Liver (tissue), 9 donors: ENCODE data around the gene NARS2. TPM values are rescaled to one million over a fixed set of nuclear protein-coding genes. Genes with fewer than 3 reads are reported as not detected.

Experiments
- DNase-seq: peaks from one replicate; pipeline ENCODE4 v3.0.0-alpha.2; 2017; ENCODE audit warnings: low spot score
- H3K27ac ChIP-seq, 2 donors: one replicate each; pipeline ENCODE4 v1.7.0; 2013; ENCODE audit warnings: inconsistent platforms in 2 of 2, low read length in 2 of 2, control low read depth in 1 of 2, low read depth in 1 of 2, mild to moderate bottlenecking in 1 of 2
- H3K27me3 ChIP-seq, 4 donors: one replicate each; pipeline versions ENCODE4 v1.6.1 to v1.7.0; 2013; ENCODE audit warnings: low read length in 3 of 4, inconsistent platforms in 1 of 4, mild to moderate bottlenecking in 1 of 4, moderate library complexity in 1 of 4; ENCODE audit not compliant: control insufficient read depth in 4 of 4, insufficient read depth in 4 of 4
- H3K36me3 ChIP-seq, 4 donors: one replicate each; pipeline versions ENCODE4 v1.6.1 to v1.7.0; 2013; ENCODE audit warnings: low read length in 3 of 4, mild to moderate bottlenecking in 3 of 4, low read depth in 1 of 4, moderate library complexity in 1 of 4; ENCODE audit not compliant: control insufficient read depth in 4 of 4, insufficient read depth in 3 of 4
- H3K4me1 ChIP-seq, 4 donors: one replicate each; pipeline versions ENCODE4 v1.6.1 to v1.7.0; 2013; ENCODE audit warnings: low read length in 3 of 4, mild to moderate bottlenecking in 3 of 4, moderate library complexity in 1 of 4; ENCODE audit not compliant: control insufficient read depth in 4 of 4, insufficient read depth in 4 of 4
- H3K4me3 ChIP-seq, 3 donors: one replicate each; pipeline versions ENCODE4 v1.6.1 to v1.7.0; 2013; ENCODE audit warnings: low read length in 3 of 3, control low read depth in 1 of 3, low read depth in 1 of 3, mild to moderate bottlenecking in 1 of 3
- H3K9ac ChIP-seq, 2 donors: one replicate each; pipeline ENCODE4 v1.7.0; 2013; ENCODE audit warnings: low read length in 2 of 2, mild to moderate bottlenecking in 2 of 2, moderate library complexity in 2 of 2, control low read depth in 1 of 2, low read depth in 1 of 2
- H3K9me3 ChIP-seq, 4 donors: one replicate each; pipeline versions ENCODE4 v1.6.1 to v1.7.0; 2013; ENCODE audit warnings: low read length in 3 of 4; ENCODE audit not compliant: control insufficient read depth in 4 of 4
- CTCF ChIP-seq: fragments of 150-350 bp; IDR thresholded peaks from 2 replicates; pipeline ENCODE4 v1.5.1; 2017; ENCODE audit warnings: improper control_type of control experiment, low read depth, low read length; ENCODE audit not compliant: missing input control
- EGR1 ChIP-seq, 2 donors: IDR thresholded peaks; 2 replicates each; pipeline ENCODE4 v1.6.1; 2016 to 2018; ENCODE audit warnings: antibody characterized with exemption in 2 of 2, low read depth in 2 of 2
- HNF4G ChIP-seq: IDR thresholded peaks from 2 replicates; pipeline ENCODE4 v1.6.1; 2016; ENCODE audit warnings: antibody characterized with exemption
- JUND ChIP-seq, 2 donors: IDR thresholded peaks; 2 replicates each; pipeline ENCODE4 v1.6.1; 2016; ENCODE audit warnings: antibody characterized with exemption in 2 of 2
- RAD21 ChIP-seq, 2 donors: IDR thresholded peaks; 2 replicates each; pipeline ENCODE4 v1.6.1; 2016; ENCODE audit warnings: antibody characterized with exemption in 2 of 2, mild to moderate bottlenecking in 2 of 2
- REST ChIP-seq: IDR thresholded peaks from 2 replicates; pipeline ENCODE4 v1.6.1; 2016; ENCODE audit warnings: antibody characterized with exemption, mild to moderate bottlenecking
- TAF1 ChIP-seq: conservative IDR thresholded peaks from 2 replicates; pipeline ENCODE4 v1.6.1; 2016; ENCODE audit warnings: antibody characterized with exemption, mild to moderate bottlenecking
- ZBTB33 ChIP-seq: IDR thresholded peaks from 2 replicates; pipeline ENCODE4 v1.6.1; 2016; ENCODE audit warnings: antibody characterized with exemption
- WGBS: extraction: QIAGEN DNeasy Blood & Tissue Kit; methylation state at CpG from one replicate; pipeline ENCODE4 v1.1.7; 2013; 5-methylcytosine and 5-hydroxymethylcytosine counted together
- polyA plus RNA-seq, 2 donors: library from polyadenylated mRNA; stranded (reverse) in 1 of 2; unstranded in 1 of 2; fragments of 200-250 nt in 1 of 2; fragments of >200 nt in 1 of 2; fragmentation: Nextera tagmentation in 1 of 2; extraction: Ambion mirVana in 1 of 2; gene quantifications; one replicate each; pipeline versions ENCODE4 v1.2.1 to v1.2.3, GENCODE V29; 2013 to 2015
- total RNA-seq, 2 donors: library from RNA; depleted of rRNA; stranded (reverse); fragments of >200 nt; gene quantifications; one replicate each; pipeline ENCODE4 v1.2.3, GENCODE V29; 2014
- donor health status: healthy.
- donor health status: healthy.
- donor health status: healthy.
- donor health status: healthy.
- donor health status: healthy.

Gene NARS2
- total and polyA plus RNA-seq, 4 donors: 10.4 to 19.4 (median 11.8) TPM

- no peak for TF ChIP-seq REST
- no peak for TF ChIP-seq HNF4G
- no peak for TF ChIP-seq TAF1
- TF ChIP-seq JUND (IDR thresholded peaks at IDR 0.05): no peak
- TF ChIP-seq ZBTB33: no peak
- no peak for TF ChIP-seq RAD21 (IDR thresholded peaks at IDR 0.05)
Observed at GRCh38 chr11:78392854-78393253, 181.8 kb downstream of the NARS2 start (continued).

- Histone ChIP-seq H3K4me1 (no peaks in the 10 kb centered on the region), H3K27ac (no peak overlapping the region), H3K9ac (no peak overlapping the region), H3K4me3 (no peak overlapping the region), H3K9me3 (no peaks in the 10 kb centered on the region), H3K36me3 (no peaks in the 10 kb centered on the region), H3K27me3 (no peaks in the 10 kb centered on the region)
- TF ChIP-seq REST: no peak
- DNase-seq: no peak
- 98% methylated on average over 1 of the region's 1 CpG for WGBS
Observed at GRCh38 chr11:78391424-78391823, 183.2 kb downstream of the NARS2 start.

- WGBS: 72% methylated on average over 5 of the region's 5 CpGs
- DNase-seq: no peak
- TF ChIP-seq HNF4G (no peak), EGR1 (IDR thresholded peaks at IDR 0.05; ENCODE audit: low read depth in 2 of 2) (no peak), CTCF (no peak)
- H3K4me1 ChIP-seq: no peaks in the 10 kb centered on the region
- H3K4me3 ChIP-seq: no peak overlapping the region
- no peaks in the 10 kb centered on the region for H3K9me3 ChIP-seq
- no peak overlapping the region for H3K9ac ChIP-seq
- no peaks in the 10 kb centered on the region for H3K27me3 ChIP-seq
- no peaks in the 10 kb centered on the region for H3K36me3 ChIP-seq
- no peak overlapping the region for H3K27ac ChIP-seq
Observed at GRCh38 chr11:78390809-78391208, 183.9 kb downstream of the NARS2 start.
